Astrocyte of the cerebellum (primary cell): ENCODE measurements around the gene PPM1H.

Source experiments
- DNase-seq: peaks from one replicate; pipeline ENCODE4 v3.0.0-alpha.2; 2011; ENCODE audit warnings: low read depth
- H3K4me3 ChIP-seq: 2 replicates; pipeline ENCODE4 v1.5.1; 2011; ENCODE audit warnings: mild to moderate bottlenecking, low read depth, low read length, moderate library complexity
- CTCF ChIP-seq: IDR thresholded peaks from 2 replicates; pipeline ENCODE4 v1.5.1; 2012; ENCODE audit warnings: low read length, low read depth, moderate library complexity, mild to moderate bottlenecking; ENCODE audit errors: missing control alignments
- in situ Hi-C: cut with HindIII; loops from 2 replicates; pipeline ENCODE4 v1.10.0; 2017; ENCODE audit warnings: low sequenced_read_pairs

Gene PPM1H

DNA sequence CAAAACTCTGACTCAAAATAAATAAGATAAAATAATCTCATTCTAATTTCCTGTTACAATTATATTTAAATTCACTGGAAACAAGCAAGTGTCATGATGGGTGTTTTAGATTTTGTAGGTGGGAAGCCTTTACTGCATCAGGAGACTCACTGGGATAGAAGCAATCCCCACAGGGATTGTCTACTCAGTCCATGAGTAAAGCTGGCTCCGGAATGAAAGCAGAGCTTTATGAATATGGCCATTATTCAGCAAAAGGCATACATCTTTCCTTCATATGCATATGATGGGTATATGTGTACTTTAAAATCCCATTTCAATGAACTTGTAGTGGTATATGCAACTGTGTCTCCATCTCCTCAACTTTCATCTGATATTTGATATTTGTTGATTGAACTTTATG is 25.4 kb upstream of the PPM1H start:
- no peak for DNase-seq
- in situ Hi-C loops, result no loop called here
- no peak overlapping the region for H3K4me3 ChIP-seq
- TF ChIP-seq CTCF, result no peak

GRCh38 chr12:62959745-62960144 is 24.8 kb upstream of the PPM1H start:
- no peak for TF ChIP-seq CTCF
- in situ Hi-C loops, result no loop called here
- no peak overlapping the region for H3K4me3 ChIP-seq
- no peak for DNase-seq

- TF ChIP-seq CTCF, result no peak
- no peak overlapping the region for H3K4me3 ChIP-seq
- no peak for DNase-seq
- in situ Hi-C loops, result no loop called here
Observed at GRCh38 chr12:62957233-62957953, 22.4 kb upstream of the PPM1H start.

DNA sequence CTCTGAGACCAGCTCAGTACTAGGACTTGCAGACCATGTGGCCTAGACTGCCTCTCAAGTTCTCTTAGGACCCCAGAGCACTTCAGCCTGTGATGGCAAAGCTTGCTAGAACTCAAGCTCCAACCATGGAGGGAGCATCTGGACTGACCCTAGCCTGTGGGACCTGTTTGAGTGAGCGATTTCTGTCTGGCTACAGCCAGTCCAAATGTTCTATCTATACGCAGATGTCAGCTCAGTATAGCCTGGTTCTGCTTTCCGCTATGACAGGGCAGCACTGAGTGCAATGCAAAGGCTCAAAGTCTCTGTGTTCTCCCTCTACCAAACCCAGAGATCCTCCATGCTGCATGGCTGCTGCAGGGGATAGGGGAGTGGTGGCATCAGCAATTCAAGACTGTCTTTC is 20.7 kb upstream of the PPM1H start:
- no peak for TF ChIP-seq CTCF
- DNase-seq, result no peak
- H3K4me3 ChIP-seq, result no peak overlapping the region
- in situ Hi-C loops, result no loop called here

- TF ChIP-seq CTCF, result no peak
- in situ Hi-C loops, result no loop called here
- no peak overlapping the region for H3K4me3 ChIP-seq
- DNase-seq, result no peak
Observed at GRCh38 chr12:62950317-62950716, 15.4 kb upstream of the PPM1H start.

DNA sequence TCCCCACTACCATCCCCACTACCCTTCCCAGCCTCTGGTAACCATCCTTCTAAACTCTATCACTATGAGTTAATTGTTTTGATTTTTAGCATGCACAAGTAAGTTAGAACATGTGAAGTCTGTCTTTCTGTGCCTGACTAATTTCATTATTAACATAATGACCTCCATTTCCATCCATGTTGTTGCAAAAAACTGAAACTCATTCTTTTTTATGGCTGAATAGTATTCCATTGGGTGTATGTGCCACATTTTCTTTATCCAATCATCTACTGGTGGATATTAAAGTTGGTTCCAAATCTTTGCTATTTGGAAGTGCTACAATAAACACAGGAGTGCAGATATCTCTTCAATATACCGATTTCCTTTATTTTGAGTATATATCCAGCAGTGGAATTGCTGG is 13.2 kb upstream of the PPM1H start:
- no peak for DNase-seq
- no peak for TF ChIP-seq CTCF
- H3K4me3 ChIP-seq, result no peak overlapping the region
- in situ Hi-C loops, result no loop called here
